ACC112 (cell line): ENCODE data around the gene RASSF4.

Experiments
- H2AFZ ChIP-seq: fragments of 200-600 bp; sonication (generic); one replicate; pipeline ENCODE4 v1.6.0; 2017; ENCODE audit warnings: antibody characterized with exemption, low read length; ENCODE audit not compliant: unreplicated experiment
- H3K27ac ChIP-seq: fragments of 200-600 bp; sonication (generic); 2 replicates; pipeline ENCODE4 v1.5.1; 2014; ENCODE audit warnings: low read depth, mild to moderate bottlenecking, antibody characterized with exemption, low read length, moderate library complexity
- H3K27me3 ChIP-seq: fragments of 200-600 bp; sonication (generic); 2 replicates; pipeline ENCODE4 v1.6.1; 2014; ENCODE audit warnings: mild to moderate bottlenecking, antibody characterized with exemption, low read length, moderate library complexity, mixed read lengths; ENCODE audit not compliant: insufficient read depth
- H3K36me3 ChIP-seq: fragments of 200-600 bp; sonication (generic); 2 replicates; pipeline ENCODE4 v1.6.1; 2016; ENCODE audit warnings: mild to moderate bottlenecking, antibody characterized with exemption, low read length, moderate library complexity, mixed read lengths; ENCODE audit not compliant: insufficient read depth
- H3K4me1 ChIP-seq: fragments of 200-600 bp; sonication (generic); one replicate; pipeline ENCODE4 v1.6.1; 2016; ENCODE audit warnings: low read length, mixed read lengths; ENCODE audit not compliant: insufficient read depth, unreplicated experiment, control insufficient read depth
- H3K4me3 ChIP-seq: fragments of 200-600 bp; sonication (generic); 2 replicates; pipeline ENCODE4 v1.5.1; 2014; ENCODE audit warnings: mild to moderate bottlenecking, low read depth, low read length
- H3K79me2 ChIP-seq: fragments of 200-600 bp; sonication (generic); one replicate; pipeline ENCODE4 v1.6.0; 2016; ENCODE audit warnings: low read length; ENCODE audit not compliant: control insufficient read depth, unreplicated experiment, insufficient read depth

RASSF4 gene

GRCh38 chr10:44949915-44950314 lies 9.7 kb upstream of the RASSF4 start:
- Histone ChIP-seq H3K4me3 (no peak overlapping the region), H3K27me3 (no peaks in the 10 kb centered on the region), H3K27ac (no peak overlapping the region), H3K79me2 (no peaks in the 10 kb centered on the region), H3K36me3 (no peaks in the 10 kb centered on the region), H3K4me1 (no peaks in the 10 kb centered on the region), H2AFZ (no peak overlapping the region)

GRCh38 chr10:44950326-44951225 lies 9.0 kb upstream of the RASSF4 start:
- H3K27me3 ChIP-seq, result no peaks in the 10 kb centered on the region
- H2AFZ ChIP-seq, result no peak overlapping the region
- no peaks in the 10 kb centered on the region for H3K79me2 ChIP-seq
- no peak overlapping the region for H3K4me3 ChIP-seq
- H3K27ac ChIP-seq, result no peak overlapping the region
- H3K4me1 ChIP-seq, result no peaks in the 10 kb centered on the region
- H3K36me3 ChIP-seq, result no peaks in the 10 kb centered on the region

GRCh38 chr10:44951576-44952226 lies 7.9 kb upstream of the RASSF4 start:
- Histone ChIP-seq H3K36me3 (no peaks in the 10 kb centered on the region), H3K4me1 (no peaks in the 10 kb centered on the region), H2AFZ (no peak overlapping the region), H3K27ac (no peak overlapping the region), H3K4me3 (no peak overlapping the region), H3K27me3 (no peaks in the 10 kb centered on the region), H3K79me2 (no peaks in the 10 kb centered on the region)

GRCh38 chr10:44952779-44953231 lies 6.8 kb upstream of the RASSF4 start:
- no peak overlapping the region for H3K4me3 ChIP-seq
- H3K36me3 ChIP-seq, result no peaks in the 10 kb centered on the region
- no peaks in the 10 kb centered on the region for H3K27me3 ChIP-seq
- H2AFZ ChIP-seq, result no peak overlapping the region
- H3K79me2 ChIP-seq, result no peaks in the 10 kb centered on the region
- no peak overlapping the region for H3K27ac ChIP-seq
- H3K4me1 ChIP-seq, result peaks cover 5% of the 10 kb centered on the region

GRCh38 chr10:44954042-44954441 lies 5.6 kb upstream of the RASSF4 start:
- Histone ChIP-seq H3K27me3 (no peaks in the 10 kb centered on the region), H3K4me1 (peaks cover 12% of the 10 kb centered on the region), H3K79me2 (no peaks in the 10 kb centered on the region), H3K27ac (no peak overlapping the region), H3K4me3 (no peak overlapping the region), H3K36me3 (no peaks in the 10 kb centered on the region), H2AFZ (no peak overlapping the region)

- H3K27me3 ChIP-seq, result no peaks in the 10 kb centered on the region
- no peak overlapping the region for H3K4me3 ChIP-seq
- H3K27ac ChIP-seq, result no peak overlapping the region
- no peak overlapping the region for H2AFZ ChIP-seq
- H3K79me2 ChIP-seq, result no peaks in the 10 kb centered on the region
- no peaks in the 10 kb centered on the region for H3K36me3 ChIP-seq
- H3K4me1 ChIP-seq, result peaks cover 13% of the 10 kb centered on the region
These were observed 4.6 kb upstream of the RASSF4 start for GRCh38 chr10:44954962-44955361.

GRCh38 chr10:44955413-44956070 lies 4.1 kb upstream of the RASSF4 start:
- no peaks in the 10 kb centered on the region for H3K36me3 ChIP-seq
- peaks cover 18% of the 10 kb centered on the region for H3K4me1 ChIP-seq
- H3K4me3 ChIP-seq, result no peak overlapping the region
- no peak overlapping the region for H3K27ac ChIP-seq
- no peak overlapping the region for H2AFZ ChIP-seq
- H3K79me2 ChIP-seq, result no peaks in the 10 kb centered on the region
- no peaks in the 10 kb centered on the region for H3K27me3 ChIP-seq

- Histone ChIP-seq H3K27ac (no peak overlapping the region), H3K79me2 (no peaks in the 10 kb centered on the region), H3K27me3 (no peaks in the 10 kb centered on the region), H3K4me3 (no peak overlapping the region), H3K36me3 (no peaks in the 10 kb centered on the region), H3K4me1 (peaks cover 25% of the 10 kb centered on the region), H2AFZ (no peak overlapping the region)
These were observed 3.4 kb upstream of the RASSF4 start for GRCh38 chr10:44956226-44956625.

- no peaks in the 10 kb centered on the region for H3K36me3 ChIP-seq
- no peaks in the 10 kb centered on the region for H3K27me3 ChIP-seq
- no peak overlapping the region for H3K27ac ChIP-seq
- H3K4me1 ChIP-seq, result peaks cover 25% of the 10 kb centered on the region
- no peak overlapping the region for H3K4me3 ChIP-seq
- H2AFZ ChIP-seq, result no peak overlapping the region
- no peaks in the 10 kb centered on the region for H3K79me2 ChIP-seq
These were observed 2.6 kb upstream of the RASSF4 start for GRCh38 chr10:44956717-44957706.
